ENCODE data around the gene RBP5.

The RBP5 gene

GRCh38 chr12:7128681-7129286 is at the start of gene RBP5:
TSS of gene RBP5 (minus strand) at chr12:7128889. CDS start at chr12:7128775, 114 bp downstream.
- Histone ChIP-seq H3K27ac (peak within 1 kb of the TSS; percentile 83), H3K4me1 (peaks cover 5% of the 10 kb centered on the region), H3K9me3 (ENCODE audit: control insufficient read depth, low read length) (no peaks in the 10 kb centered on the region), H3K9ac (peak within 1 kb of the TSS; percentile 63), H3K27me3 (ENCODE audit: control insufficient read depth, insufficient read depth, low read length) (no peaks in the 10 kb centered on the region), H3K4me2 (ENCODE audit: low read length) (peak within 1 kb of the TSS; percentile 100), H3K79me2 (no peaks in the 10 kb centered on the region), H3K36me3 (ENCODE audit: control insufficient read depth, insufficient read depth, low read length) (no peaks in the 10 kb centered on the region), H3K4me3 (ENCODE audit: low read depth, low read length) (peak within 1 kb of the TSS; percentile 90), H2AFZ (peak within 1 kb of the TSS; percentile 84)
- TF ChIP-seq CTCF (IDR thresholded peaks at IDR 0.05): no peak

GRCh38 chr12:7178481-7178880 is 49.8 kb upstream of the RBP5 start:
- Histone ChIP-seq H3K4me1 (no peaks in the 10 kb centered on the region), H3K4me3 (ENCODE audit: low read depth, low read length) (no peak overlapping the region), H3K4me2 (ENCODE audit: low read length) (no peak overlapping the region), H3K79me2 (no peaks in the 10 kb centered on the region), H2AFZ (no peak overlapping the region), H3K9ac (no peak overlapping the region), H3K36me3 (ENCODE audit: control insufficient read depth, insufficient read depth, low read length) (no peaks in the 10 kb centered on the region), H3K27ac (no peak overlapping the region), H3K9me3 (ENCODE audit: control insufficient read depth, low read length) (no peaks in the 10 kb centered on the region), H3K27me3 (ENCODE audit: control insufficient read depth, insufficient read depth, low read length) (no peaks in the 10 kb centered on the region)
- no peak for TF ChIP-seq CTCF (IDR thresholded peaks at IDR 0.05)

- Histone ChIP-seq H2AFZ (no peak overlapping the region), H3K9ac (no peak overlapping the region), H3K9me3 (ENCODE audit: control insufficient read depth, low read length) (no peaks in the 10 kb centered on the region), H3K4me3 (ENCODE audit: low read depth, low read length) (no peak overlapping the region), H3K4me2 (ENCODE audit: low read length) (no peak overlapping the region), H3K4me1 (no peaks in the 10 kb centered on the region), H3K79me2 (no peaks in the 10 kb centered on the region), H3K27me3 (ENCODE audit: control insufficient read depth, insufficient read depth, low read length) (no peaks in the 10 kb centered on the region), H3K27ac (no peak overlapping the region), H3K36me3 (ENCODE audit: control insufficient read depth, insufficient read depth, low read length) (no peaks in the 10 kb centered on the region)
- no peak for TF ChIP-seq CTCF (IDR thresholded peaks at IDR 0.05)
These were observed 47.9 kb upstream of the RBP5 start for GRCh38 chr12:7176595-7176994.

DNA sequence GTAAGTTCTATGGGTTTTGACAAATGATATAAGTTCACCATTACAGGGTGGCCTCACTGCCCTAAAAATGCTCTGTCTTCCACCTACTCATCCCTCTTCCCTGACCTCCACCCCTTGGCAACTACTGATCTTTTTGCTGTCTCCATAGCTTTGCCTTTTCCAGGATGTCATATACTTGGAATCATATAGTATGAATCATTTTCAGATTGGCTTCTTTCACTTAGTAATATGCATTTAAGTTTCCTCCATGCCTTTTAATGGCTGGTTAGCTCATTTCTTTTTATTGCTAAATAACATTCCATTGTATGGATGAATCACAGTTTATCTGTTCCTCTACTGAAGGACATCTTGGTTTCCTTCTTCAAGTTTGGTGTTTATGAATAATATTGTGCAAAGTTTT is 46.8 kb upstream of the RBP5 start:
- Histone ChIP-seq H3K4me1 (no peaks in the 10 kb centered on the region), H3K4me3 (ENCODE audit: low read depth, low read length) (no peak overlapping the region), H3K9me3 (ENCODE audit: control insufficient read depth, low read length) (no peaks in the 10 kb centered on the region), H3K27ac (no peak overlapping the region), H3K4me2 (ENCODE audit: low read length) (no peak overlapping the region), H2AFZ (no peak overlapping the region), H3K79me2 (no peaks in the 10 kb centered on the region), H3K27me3 (ENCODE audit: control insufficient read depth, insufficient read depth, low read length) (no peaks in the 10 kb centered on the region), H3K36me3 (ENCODE audit: control insufficient read depth, insufficient read depth, low read length) (no peaks in the 10 kb centered on the region), H3K9ac (no peak overlapping the region)
- TF ChIP-seq CTCF (IDR thresholded peaks at IDR 0.05): no peak

- Histone ChIP-seq H3K36me3 (ENCODE audit: control insufficient read depth, insufficient read depth, low read length) (no peaks in the 10 kb centered on the region), H3K4me3 (ENCODE audit: low read depth, low read length) (no peak overlapping the region), H3K27ac (no peak overlapping the region), H3K9ac (no peak overlapping the region), H3K9me3 (ENCODE audit: control insufficient read depth, low read length) (no peaks in the 10 kb centered on the region), H3K27me3 (ENCODE audit: control insufficient read depth, insufficient read depth, low read length) (no peaks in the 10 kb centered on the region), H2AFZ (no peak overlapping the region), H3K79me2 (no peaks in the 10 kb centered on the region), H3K4me1 (no peaks in the 10 kb centered on the region), H3K4me2 (ENCODE audit: low read length) (no peak overlapping the region)
- no peak for TF ChIP-seq CTCF (IDR thresholded peaks at IDR 0.05)
These were observed 43.2 kb upstream of the RBP5 start for GRCh38 chr12:7171854-7172253.
